ENCODE measurements around the gene TFIP11.

GRCh38 chr22:26486394-26486793 is 25.9 kb downstream of the TFIP11 start:
- TF ChIP-seq POLR2AphosphoS5 (IDR thresholded peaks at IDR 0.05): no peak
- TF ChIP-seq POLR2A (IDR thresholded peaks at IDR 0.05): no peak
- no peak for TF ChIP-seq CTCF (IDR thresholded peaks at IDR 0.05)

Measured in prostate gland (tissue), 2 donors.